Measurements from ENCODE around the gene CELF2. TPM values are rescaled to one million over a fixed set of nuclear protein-coding genes. Genes with fewer than 3 reads are reported as not detected.

The CELF2 gene
- total RNA-seq, 2 experiments from 2014 or later: 165 to 181 TPM

DNA sequence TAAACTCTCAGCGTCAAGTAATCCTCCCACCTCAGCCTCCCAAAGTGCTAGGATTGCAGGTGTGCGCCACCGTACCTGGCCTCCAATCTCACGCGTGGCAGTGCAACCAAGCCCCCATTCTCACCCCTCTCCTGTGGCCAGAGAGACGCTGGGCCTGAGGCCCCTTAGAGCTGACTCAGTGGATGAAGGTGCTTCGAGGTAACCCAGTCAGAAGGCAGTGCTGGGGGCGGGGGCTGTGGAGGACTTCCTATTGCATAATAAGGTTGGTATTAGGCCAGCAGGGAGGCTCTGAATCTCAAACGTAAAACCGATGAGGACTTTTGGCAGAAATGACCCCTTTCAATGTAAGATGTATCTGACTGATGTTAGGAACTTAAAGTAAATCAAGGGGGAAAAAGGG is 364.5 kb downstream of the CELF2 start:
- H3K36me3 Mint-ChIP-seq (ENCODE audit: low read depth): peaks cover 3% of the 10 kb centered on the region
- H3K4me3 Mint-ChIP-seq: no peak overlapping the region
- H3K27ac Mint-ChIP-seq: no peak overlapping the region
- peaks cover 5% of the 10 kb centered on the region for H3K27me3 Mint-ChIP-seq
- no peaks in the 10 kb centered on the region for H3K9me3 Mint-ChIP-seq
- ChIA-PET POLR2A (no interaction called here), CTCF (no interaction called here)
- no peaks in the 10 kb centered on the region for H3K4me1 Mint-ChIP-seq
- no peak for DNase-seq

DNA sequence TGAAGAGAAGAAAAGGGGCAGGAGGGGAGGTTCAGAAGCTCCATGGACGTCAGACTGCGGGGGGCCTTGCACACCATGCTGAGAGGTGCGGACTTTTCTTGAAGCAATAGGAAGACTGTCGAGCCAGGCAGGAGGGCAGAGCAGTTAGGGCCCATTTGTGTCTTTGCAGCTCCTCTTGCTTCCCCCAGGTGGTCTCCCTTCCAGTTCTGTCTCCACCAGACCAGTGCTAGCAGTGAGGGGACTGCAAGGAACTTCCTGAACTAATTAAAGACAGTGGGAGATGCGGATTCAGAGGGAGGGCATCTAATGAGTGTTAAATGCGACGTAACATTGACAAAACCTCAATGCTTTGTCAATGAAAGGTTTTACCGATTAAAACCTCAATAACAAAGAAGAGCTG is 368.4 kb downstream of the CELF2 start:
- Mint-ChIP-seq H3K27ac (no peak overlapping the region), H3K27me3 (peaks cover 5% of the 10 kb centered on the region), H3K4me3 (no peak overlapping the region), H3K9me3 (no peaks in the 10 kb centered on the region), H3K36me3 (ENCODE audit: low read depth) (peaks cover 3% of the 10 kb centered on the region), H3K4me1 (no peaks in the 10 kb centered on the region)
- ChIA-PET POLR2A (no interaction called here), CTCF (interaction anchor here (0.7 kb wide), 1 partner anchor 33 kb away, joined by 5 read pairs; no protein-coding TSS in a partner anchor)
- no peak for DNase-seq
